T-helper 1 cell treated with Interleukin-12 subunit alpha and Interleukin-12 subunit beta and Interleukin-4 antibody, amounts not matched to agents 30 μg/mL and 1 μg/mL, for 36 hours (primary cell): ENCODE measurements around the gene KIRREL3.

ENCODE experiments used
- H3K27ac Mint-ChIP-seq: one replicate; pipeline ENCODE4 v1.8.0; 2021; ENCODE audit warnings: mild to moderate bottlenecking, mixed read lengths
- H3K27me3 Mint-ChIP-seq: one replicate; pipeline ENCODE4 v1.8.0; 2021; ENCODE audit warnings: low read depth, mixed read lengths
- H3K36me3 Mint-ChIP-seq: one replicate; pipeline ENCODE4 v1.8.0; 2021; ENCODE audit warnings: low read depth, mixed read lengths
- H3K4me1 Mint-ChIP-seq: one replicate; pipeline ENCODE4 v1.8.0; 2021; ENCODE audit warnings: low read depth, mixed read lengths
- H3K4me3 Mint-ChIP-seq: one replicate; pipeline ENCODE4 v1.8.0; 2021; ENCODE audit warnings: mild to moderate bottlenecking, moderate library complexity, mixed read lengths
- H3K9me3 Mint-ChIP-seq: one replicate; pipeline ENCODE4 v1.8.0; 2021; ENCODE audit warnings: mixed read lengths

The KIRREL3 gene

GRCh38 chr11:126521196-126521595 lies 479.4 kb downstream of the KIRREL3 start:
- no peaks in the 10 kb centered on the region for H3K9me3 Mint-ChIP-seq
- H3K27me3 Mint-ChIP-seq: peaks cover 3% of the 10 kb centered on the region
- no peak overlapping the region for H3K27ac Mint-ChIP-seq
- no peaks in the 10 kb centered on the region for H3K36me3 Mint-ChIP-seq
- H3K4me3 Mint-ChIP-seq: no peak overlapping the region
- H3K4me1 Mint-ChIP-seq: no peaks in the 10 kb centered on the region

GRCh38 chr11:126519764-126520734 lies 480.5 kb downstream of the KIRREL3 start:
- Mint-ChIP-seq H3K27ac (no peak overlapping the region), H3K36me3 (no peaks in the 10 kb centered on the region), H3K4me3 (no peak overlapping the region), H3K4me1 (no peaks in the 10 kb centered on the region), H3K27me3 (peaks cover 3% of the 10 kb centered on the region), H3K9me3 (no peaks in the 10 kb centered on the region)

- H3K4me3 Mint-ChIP-seq: no peak overlapping the region
- H3K27ac Mint-ChIP-seq: no peak overlapping the region
- no peaks in the 10 kb centered on the region for H3K9me3 Mint-ChIP-seq
- no peaks in the 10 kb centered on the region for H3K4me1 Mint-ChIP-seq
- no peaks in the 10 kb centered on the region for H3K36me3 Mint-ChIP-seq
- H3K27me3 Mint-ChIP-seq: peaks cover 3% of the 10 kb centered on the region
Measured at GRCh38 chr11:126518972-126519690, 481.4 kb downstream of the KIRREL3 start.

GRCh38 chr11:126518071-126518971 lies 482.2 kb downstream of the KIRREL3 start:
- no peaks in the 10 kb centered on the region for H3K9me3 Mint-ChIP-seq
- no peaks in the 10 kb centered on the region for H3K4me1 Mint-ChIP-seq
- no peaks in the 10 kb centered on the region for H3K36me3 Mint-ChIP-seq
- no peak overlapping the region for H3K4me3 Mint-ChIP-seq
- no peak overlapping the region for H3K27ac Mint-ChIP-seq
- peaks cover 3% of the 10 kb centered on the region for H3K27me3 Mint-ChIP-seq

GRCh38 chr11:126515501-126515900 lies 485.1 kb downstream of the KIRREL3 start:
- H3K27me3 Mint-ChIP-seq: peaks cover 3% of the 10 kb centered on the region
- H3K36me3 Mint-ChIP-seq: no peaks in the 10 kb centered on the region
- H3K4me1 Mint-ChIP-seq: no peaks in the 10 kb centered on the region
- no peak overlapping the region for H3K27ac Mint-ChIP-seq
- H3K4me3 Mint-ChIP-seq: no peak overlapping the region
- H3K9me3 Mint-ChIP-seq: no peaks in the 10 kb centered on the region

- H3K9me3 Mint-ChIP-seq: no peaks in the 10 kb centered on the region
- H3K27ac Mint-ChIP-seq: no peak overlapping the region
- no peaks in the 10 kb centered on the region for H3K36me3 Mint-ChIP-seq
- no peak overlapping the region for H3K4me3 Mint-ChIP-seq
- H3K4me1 Mint-ChIP-seq: no peaks in the 10 kb centered on the region
- H3K27me3 Mint-ChIP-seq: peaks cover 3% of the 10 kb centered on the region
Measured at GRCh38 chr11:126514061-126514693, 486.4 kb downstream of the KIRREL3 start.

GRCh38 chr11:126512741-126513715 lies 487.5 kb downstream of the KIRREL3 start:
- no peaks in the 10 kb centered on the region for H3K9me3 Mint-ChIP-seq
- H3K4me1 Mint-ChIP-seq: no peaks in the 10 kb centered on the region
- peaks cover 2% of the 10 kb centered on the region for H3K27me3 Mint-ChIP-seq
- H3K36me3 Mint-ChIP-seq: no peaks in the 10 kb centered on the region
- H3K27ac Mint-ChIP-seq: no peak overlapping the region
- no peak overlapping the region for H3K4me3 Mint-ChIP-seq

GRCh38 chr11:126512251-126512650 lies 488.3 kb downstream of the KIRREL3 start:
- no peak overlapping the region for H3K27ac Mint-ChIP-seq
- H3K4me1 Mint-ChIP-seq: no peaks in the 10 kb centered on the region
- H3K27me3 Mint-ChIP-seq: no peaks in the 10 kb centered on the region
- H3K9me3 Mint-ChIP-seq: no peaks in the 10 kb centered on the region
- no peak overlapping the region for H3K4me3 Mint-ChIP-seq
- no peaks in the 10 kb centered on the region for H3K36me3 Mint-ChIP-seq

- Mint-ChIP-seq H3K9me3 (no peaks in the 10 kb centered on the region), H3K4me3 (no peak overlapping the region), H3K27ac (no peak overlapping the region), H3K27me3 (no peaks in the 10 kb centered on the region), H3K4me1 (no peaks in the 10 kb centered on the region), H3K36me3 (no peaks in the 10 kb centered on the region)
Measured at GRCh38 chr11:126511475-126512115, 489.0 kb downstream of the KIRREL3 start.

GRCh38 chr11:126510621-126511370 lies 489.8 kb downstream of the KIRREL3 start:
- H3K4me3 Mint-ChIP-seq: no peak overlapping the region
- H3K9me3 Mint-ChIP-seq: no peaks in the 10 kb centered on the region
- H3K4me1 Mint-ChIP-seq: no peaks in the 10 kb centered on the region
- H3K27ac Mint-ChIP-seq: no peak overlapping the region
- H3K36me3 Mint-ChIP-seq: no peaks in the 10 kb centered on the region
- no peaks in the 10 kb centered on the region for H3K27me3 Mint-ChIP-seq

- Mint-ChIP-seq H3K27ac (no peak overlapping the region), H3K27me3 (peaks cover 17% of the 10 kb centered on the region), H3K4me3 (no peak overlapping the region), H3K36me3 (no peaks in the 10 kb centered on the region), H3K4me1 (no peaks in the 10 kb centered on the region), H3K9me3 (no peaks in the 10 kb centered on the region)
Measured at GRCh38 chr11:126507646-126508045, 492.9 kb downstream of the KIRREL3 start.

GRCh38 chr11:126506789-126507188 lies 493.8 kb downstream of the KIRREL3 start:
- no peak overlapping the region for H3K4me3 Mint-ChIP-seq

More at GRCh38 chr11:126506789-126507188, 493.8 kb downstream of the KIRREL3 start:
- Mint-ChIP-seq H3K27ac (no peak overlapping the region), H3K36me3 (no peaks in the 10 kb centered on the region), H3K4me1 (no peaks in the 10 kb centered on the region), H3K27me3 (peaks cover 20% of the 10 kb centered on the region), H3K9me3 (no peaks in the 10 kb centered on the region)
